ENCODE measurements around the gene SMIM38. TPM values are rescaled to one million over a fixed set of nuclear protein-coding genes. Genes with fewer than 3 reads are reported as not detected.
A peak's percentile ranks its signal among the peaks of the same experiment; 100 is the strongest.

The SMIM38 gene
- total and polyA plus RNA-seq, 4 donors, result 0.03 to 1.7 (median 0.07) TPM

- Histone ChIP-seq H3K27ac (ENCODE audit: low read depth in 1 of 2, low read length in 2 of 2) (no peak overlapping the region), H3K9me3 (ENCODE audit: control insufficient read depth in 4 of 4, low read length in 3 of 4) (peaks cover 0 to 2% (median 0%) of the 10 kb centered on the region in 4 donors), H3K4me3 (ENCODE audit: low read depth in 1 of 3, low read length in 3 of 3) (no peak overlapping the region), H3K4me1 (ENCODE audit: control insufficient read depth in 4 of 4, insufficient read depth in 4 of 4, low read length in 3 of 4) (no peaks in the 10 kb centered on the region), H3K27me3 (ENCODE audit: control insufficient read depth in 4 of 4, insufficient read depth in 4 of 4, low read length in 3 of 4) (no peaks in the 10 kb centered on the region), H3K36me3 (ENCODE audit: control insufficient read depth in 4 of 4, insufficient read depth in 3 of 4, low read depth in 1 of 4, low read length in 3 of 4) (no peaks in the 10 kb centered on the region), H3K9ac (ENCODE audit: low read depth in 1 of 2, low read length in 2 of 2) (no peak overlapping the region)
- TF ChIP-seq CTCF (IDR thresholded peaks at IDR 0.05; ENCODE audit: low read depth, low read length, missing input control) (no peak), YY1 (IDR thresholded peaks at IDR 0.05) (no peak), NR2F2 (IDR thresholded peaks at IDR 0.05) (no peak), MAX (IDR thresholded peaks at IDR 0.05) (no peak), TAF1 (conservative IDR thresholded peaks at IDR 0.05) (no peak), HNF4A (conservative IDR thresholded peaks at IDR 0.05) (no peak), REST (IDR thresholded peaks at IDR 0.05) (no peak), HNF4G (IDR thresholded peaks at IDR 0.05) (no peak), FOXA2 (IDR thresholded peaks at IDR 0.05) (no peak), ZBTB33 (IDR thresholded peaks at IDR 0.05) (no peak), FOXA1 (IDR thresholded peaks at IDR 0.05) (no peak), SP1 (IDR thresholded peaks at IDR 0.05) (no peak), RAD21 (IDR thresholded peaks at IDR 0.05) (no peak), ATF3 (IDR thresholded peaks at IDR 0.05) (no peak)
- WGBS, result 81% methylated on average over 2 of the region's 2 CpGs
- no peak for DNase-seq (ENCODE audit: low spot score)
Measured at GRCh38 chr11:69165775-69166174, 10.0 kb downstream of the SMIM38 start.

- no peaks in the 10 kb centered on the region for H3K4me1 ChIP-seq (ENCODE audit: control insufficient read depth in 4 of 4, insufficient read depth in 4 of 4, low read length in 3 of 4)
- 60% methylated on average over 21 of the region's 21 CpGs for WGBS
- no peak for TF ChIP-seq FOXA1 (IDR thresholded peaks at IDR 0.05)
- no peak for TF ChIP-seq ATF3 (IDR thresholded peaks at IDR 0.05)
- TF ChIP-seq RAD21 (IDR thresholded peaks at IDR 0.05), result no peak
- no peak for TF ChIP-seq FOXA2 (IDR thresholded peaks at IDR 0.05)
- peak; percentile 4 for TF ChIP-seq CTCF (IDR thresholded peaks at IDR 0.05; ENCODE audit: low read depth, low read length, missing input control)
- TF ChIP-seq YY1 (IDR thresholded peaks at IDR 0.05), result no peak
- TF ChIP-seq EGR1 (IDR thresholded peaks at IDR 0.05; ENCODE audit: low read depth in 2 of 2), result no peak
- no peak for TF ChIP-seq HNF4G (IDR thresholded peaks at IDR 0.05)
- peaks cover 0 to 2% (median 0%) of the 10 kb centered on the region in 4 donors for H3K9me3 ChIP-seq (ENCODE audit: control insufficient read depth in 4 of 4, low read length in 3 of 4)
- H3K4me3 ChIP-seq (ENCODE audit: low read depth in 1 of 3, low read length in 3 of 3), result no peak overlapping the region
- no peaks in the 10 kb centered on the region for H3K36me3 ChIP-seq (ENCODE audit: control insufficient read depth in 4 of 4, insufficient read depth in 3 of 4, low read depth in 1 of 4, low read length in 3 of 4)
- H3K9ac ChIP-seq (ENCODE audit: low read depth in 1 of 2, low read length in 2 of 2), result no peak overlapping the region
- DNase-seq (ENCODE audit: low spot score), result no peak
- H3K27ac ChIP-seq (ENCODE audit: low read depth in 1 of 2, low read length in 2 of 2), result no peak overlapping the region
- H3K27me3 ChIP-seq (ENCODE audit: control insufficient read depth in 4 of 4, insufficient read depth in 4 of 4, low read length in 3 of 4), result no peaks in the 10 kb centered on the region
Measured at GRCh38 chr11:69166218-69167115, 10.7 kb downstream of the SMIM38 start.
